Gastroesophageal sphincter (tissue), 3 donors: ENCODE measurements around the gene TJP3.

Experiments used
- CTCF ChIP-seq, 4 experiments: fragments of 200-600 bp in 2 of 4; fragments of 450-650 bp in 2 of 4; sonication (generic) in 1 of 4; IDR thresholded peaks; one replicate each; pipeline ENCODE4 v1.5.1; 2017 to 2019; ENCODE audit warnings: antibody characterized with exemption in 4 of 4, mild to moderate bottlenecking in 2 of 4, moderate library complexity in 2 of 4
- EP300 ChIP-seq: sonication (generic); formaldehyde crosslinking; IDR thresholded peaks from one replicate; pipeline ENCODE4 v1.6.1; 2017; ENCODE audit warnings: antibody characterized with exemption, mild to moderate bottlenecking
- POLR2A ChIP-seq, 2 donors: fragments of 450-650 bp; IDR thresholded peaks; one replicate each; pipeline ENCODE4 v1.6.1; 2017; ENCODE audit warnings: antibody characterized with exemption in 2 of 2, mild to moderate bottlenecking in 2 of 2, moderate library complexity in 1 of 2
- POLR2AphosphoS5 ChIP-seq: sonication (generic); formaldehyde crosslinking; IDR thresholded peaks from one replicate; pipeline ENCODE4 v1.6.1; 2017; ENCODE audit warnings: antibody characterized with exemption

- no peak for TF ChIP-seq CTCF (IDR thresholded peaks at IDR 0.05)
- no peak for TF ChIP-seq POLR2AphosphoS5
- TF ChIP-seq POLR2A (IDR thresholded peaks at IDR 0.05), result no peak
- TF ChIP-seq EP300, result no peak
Observed at GRCh38 chr19:3782330-3782729, 74.1 kb downstream of the TJP3 start.
